OCI-M2 (cell line): Measurements from ENCODE around the gene THAP10.
"Not testable (repeated sequence)": the region's sequence is repeated elsewhere in the genome, so short reads cannot be mapped to it uniquely, and the experiment has no call there.

Experiments
- DNase-seq: peaks from one replicate; lab custom pipeline; 2025; ENCODE audit not compliant: unreplicated experiment; lab: John Stamatoyannopoulos, UW

Gene THAP10

GRCh38 chr15:70879401-70879800, 12.8 kb downstream of the THAP10 start:
- DNase-seq, result no peak

- DNase-seq, result no peak
Measured at GRCh38 chr15:70876683-70877082, 15.6 kb downstream of the THAP10 start.

- no peak for DNase-seq
Measured at GRCh38 chr15:70876011-70876410, 16.2 kb downstream of the THAP10 start.

GRCh38 chr15:70875001-70875782, 17.0 kb downstream of the THAP10 start:
- DNase-seq, result no peak

GRCh38 chr15:70873232-70874054, 18.8 kb downstream of the THAP10 start:
- DNase-seq, result no peak

GRCh38 chr15:70871490-70871889, 20.7 kb downstream of the THAP10 start:
- DNase-seq, result not testable (repeated sequence)

GRCh38 chr15:70870051-70870450, 22.2 kb downstream of the THAP10 start:
- no peak for DNase-seq

- DNase-seq, result no peak
Measured at GRCh38 chr15:70869346-70869745, 22.9 kb downstream of the THAP10 start.

- no peak for DNase-seq
Measured at GRCh38 chr15:70867911-70868467, 24.2 kb downstream of the THAP10 start.

- DNase-seq, result no peak
Measured at GRCh38 chr15:70866982-70867641, 25.1 kb downstream of the THAP10 start.

- DNase-seq, result no peak
Measured at GRCh38 chr15:70863450-70864218, 28.6 kb downstream of the THAP10 start.

- DNase-seq, result no peak
Measured at GRCh38 chr15:70859998-70860397, 32.2 kb downstream of the THAP10 start.

- DNase-seq, result no peak
Measured at GRCh38 chr15:70859322-70859908, 32.8 kb downstream of the THAP10 start.

GRCh38 chr15:70858614-70859321, 33.5 kb downstream of the THAP10 start:
- DNase-seq, result not testable (repeated sequence)

- no peak for DNase-seq
Measured at GRCh38 chr15:70857562-70858285, 34.5 kb downstream of the THAP10 start.

- DNase-seq, result no peak
Measured at GRCh38 chr15:70856884-70857561, 35.2 kb downstream of the THAP10 start.

GRCh38 chr15:70856177-70856883, 35.9 kb downstream of the THAP10 start:
- no peak for DNase-seq

GRCh38 chr15:70855764-70856163, 36.5 kb downstream of the THAP10 start:
- DNase-seq, result no peak
